Heart left ventricle (tissue), 13 donors: ENCODE data around the gene UGT2B10.

ENCODE experiments used
- CTCF ChIP-seq, 12 donors: fragments of 200-600 bp; sonication (generic) in 4 of 12; IDR thresholded peaks; one replicate each; pipeline versions ENCODE4 v1.5.0 to v1.8.0; 2018 to 2022; ENCODE audit warnings: antibody characterized with exemption in 12 of 12, mild to moderate bottlenecking in 5 of 12
- POLR2A ChIP-seq, 2 donors: fragments of 450-650 bp; IDR thresholded peaks; one replicate each; pipeline ENCODE4 v1.6.1; 2017; ENCODE audit warnings: antibody characterized with exemption in 2 of 2, mild to moderate bottlenecking in 2 of 2, moderate library complexity in 2 of 2
- donor health status: ischemic (EF 13 %, LVEDD 7.1; RV severe dilation, severe dysfunction).
- donor health status: DM: no; HTN: yes; CAD: no.
- donor health status: DM: no; HTN: no; CAD: no.
- donor health status: ischemic (EF 25% LVEDD 6.9; RV normal size, moderate dysfunction).
- donor health status: ischemic (EF 25% LVEDD 5.7; RV mildly dilated, moderate dysfunction).
- donor health status: ischemic (EF 35%, LVEDD 5.7; RV mildly dilated, moderate dysfunction).
- donor health status: nonischemic (EF 11% LVEDD 7.7; RV severe dilation, severe dysfunction).
- donor health status: DM: yes; HTN: yes; CAD: no.
- donor health status: PGD.
- donor health status: ischemic (EF 29% LVEDD 5.4; RV normal size, mild dysfunction).
- donor health status: nonischemic (EF 23%, LVEDD 6.1; RV moderate dilation, normal function).

- TF ChIP-seq CTCF (IDR thresholded peaks at IDR 0.05) (no peak), POLR2A (IDR thresholded peaks at IDR 0.05) (no peak)
These were observed 7.7 kb upstream of the UGT2B10 start for GRCh38 chr4:68808060-68808459.
